Activated T-cell treated with anti-CD3 and anti-CD28 coated beads, Interleukin-2, amount 50 U/mL, for 24 hours (primary cell): ENCODE measurements around the gene CD209.

Experiments used
- DNase-seq: peaks from one replicate; pipeline ENCODE4 v3.0.0-alpha.2; 2020
- H3K27ac Mint-ChIP-seq: 2 replicates; pipeline ENCODE4 v1.8.0; 2020; ENCODE audit warnings: mild to moderate bottlenecking, mixed read lengths
- H3K27me3 Mint-ChIP-seq: 2 replicates; pipeline ENCODE4 v1.8.0; 2020; ENCODE audit warnings: mixed read lengths
- H3K36me3 Mint-ChIP-seq: 2 replicates; pipeline ENCODE4 v1.8.0; 2020; ENCODE audit warnings: low read depth, mixed read lengths
- H3K4me1 Mint-ChIP-seq: 2 replicates; pipeline ENCODE4 v1.8.0; 2020; ENCODE audit warnings: low read depth, mixed read lengths
- H3K4me3 Mint-ChIP-seq: 2 replicates; pipeline ENCODE4 v1.8.0; 2020; ENCODE audit warnings: mild to moderate bottlenecking, moderate library complexity, mixed read lengths
- H3K9me3 Mint-ChIP-seq: 2 replicates; pipeline ENCODE4 v1.8.0; 2020; ENCODE audit warnings: mixed read lengths

CD209 gene

DNA sequence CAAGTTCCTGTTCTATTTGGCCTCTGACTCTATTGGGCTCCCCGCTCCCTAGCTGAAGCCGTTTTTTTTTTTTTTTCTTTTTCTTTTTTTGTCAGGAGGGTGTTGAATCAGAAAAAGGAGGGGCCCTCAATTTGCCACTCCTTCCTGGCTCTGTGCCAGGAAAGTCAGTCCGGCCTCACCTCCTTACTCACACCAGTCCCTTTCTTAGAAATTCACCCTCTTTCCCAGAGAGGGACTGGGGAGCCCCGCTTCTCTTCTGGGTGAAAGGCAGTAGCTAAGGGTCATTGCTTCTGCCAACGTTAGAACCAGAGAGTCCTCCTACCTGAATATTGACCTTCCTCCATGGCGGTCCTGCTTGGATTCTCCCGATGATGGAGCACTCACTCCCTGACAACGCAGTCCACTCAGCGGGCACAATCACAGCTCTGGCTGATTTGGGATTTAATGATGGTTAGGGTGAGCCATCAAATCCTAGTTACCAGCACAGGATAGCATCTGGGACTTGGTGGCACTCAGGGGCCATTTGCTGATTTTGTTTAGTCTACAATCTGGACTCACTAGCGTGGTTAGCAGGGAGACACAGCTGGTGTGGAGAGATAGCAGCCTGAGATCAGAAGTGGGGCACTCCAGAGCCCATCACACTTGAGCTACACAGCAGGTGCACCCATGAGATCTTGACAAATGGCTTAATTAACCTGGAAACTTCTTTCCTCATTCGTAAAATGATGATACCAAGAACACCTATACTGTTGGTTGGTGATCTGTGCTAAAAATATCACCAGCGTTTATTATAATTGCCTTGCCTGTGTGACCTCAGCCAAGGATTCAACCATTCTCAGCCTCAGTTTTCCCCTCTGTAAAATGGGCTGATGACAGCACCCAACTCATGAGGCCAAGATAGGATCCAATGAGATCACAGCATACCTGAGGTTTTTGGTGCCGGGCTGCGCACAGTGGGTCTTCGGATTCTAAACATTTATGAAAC, 47.6 kb downstream of the CD209 start:
- Mint-ChIP-seq H3K4me1 (peaks cover 37% of the 10 kb centered on the region), H3K27me3 (peaks cover 41% of the 10 kb centered on the region), H3K4me3 (peak overlapping the region; percentile 55), H3K9me3 (no peaks in the 10 kb centered on the region), H3K36me3 (no peaks in the 10 kb centered on the region), H3K27ac (peak overlapping the region; percentile 85)
- peak; percentile 59 for DNase-seq

DNA sequence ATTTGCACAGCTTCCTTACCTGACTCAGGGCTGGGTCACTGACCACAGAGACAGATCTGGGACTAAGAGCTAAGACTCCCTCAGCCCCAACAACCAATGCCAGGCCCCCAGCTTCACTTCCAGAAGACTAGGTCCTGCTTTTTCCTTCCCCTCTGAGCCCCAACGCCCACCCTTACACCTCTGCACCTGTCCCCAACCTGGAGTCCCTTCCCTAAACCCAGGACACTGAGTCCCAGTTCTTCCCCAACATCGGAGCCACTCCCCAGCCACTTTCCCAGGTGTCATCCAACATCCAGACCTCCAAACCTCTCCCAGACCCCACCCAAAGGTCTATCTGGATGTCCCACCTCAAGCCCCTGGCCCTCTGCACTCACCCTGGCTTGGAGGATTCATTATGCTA, 48.3 kb downstream of the CD209 start:
- H3K36me3 Mint-ChIP-seq = no peaks in the 10 kb centered on the region
- DNase-seq = no peak
- H3K27me3 Mint-ChIP-seq = peaks cover 47% of the 10 kb centered on the region
- peak overlapping the region; percentile 55 for H3K4me3 Mint-ChIP-seq
- H3K9me3 Mint-ChIP-seq = no peaks in the 10 kb centered on the region
- peaks cover 31% of the 10 kb centered on the region for H3K4me1 Mint-ChIP-seq
- H3K27ac Mint-ChIP-seq = peak overlapping the region; percentile 85

DNA sequence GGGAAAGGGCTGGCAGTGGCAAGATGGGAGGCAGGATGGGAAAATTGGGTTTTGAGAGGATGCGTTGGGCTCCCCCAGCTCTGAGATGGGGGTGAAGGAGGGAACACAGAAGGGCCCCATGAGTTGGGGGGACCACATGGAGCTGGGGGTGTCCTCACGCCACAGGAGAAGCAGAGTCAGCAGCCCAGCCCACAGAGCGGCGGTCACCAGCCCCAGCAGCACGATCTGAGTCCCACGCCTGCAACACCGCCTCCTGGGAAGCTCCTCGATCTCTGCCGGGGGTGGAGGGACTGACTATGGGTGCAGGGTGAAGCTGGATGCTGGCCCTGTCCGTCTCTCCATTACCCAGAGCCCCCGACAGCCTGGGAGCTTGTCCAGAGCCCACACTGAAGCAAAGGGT, 48.8 kb downstream of the CD209 start:
- Mint-ChIP-seq H3K27me3 (peaks cover 47% of the 10 kb centered on the region), H3K4me3 (peak overlapping the region; percentile 55), H3K4me1 (peaks cover 28% of the 10 kb centered on the region), H3K27ac (no peak overlapping the region), H3K9me3 (no peaks in the 10 kb centered on the region), H3K36me3 (no peaks in the 10 kb centered on the region)
- no peak for DNase-seq

DNA sequence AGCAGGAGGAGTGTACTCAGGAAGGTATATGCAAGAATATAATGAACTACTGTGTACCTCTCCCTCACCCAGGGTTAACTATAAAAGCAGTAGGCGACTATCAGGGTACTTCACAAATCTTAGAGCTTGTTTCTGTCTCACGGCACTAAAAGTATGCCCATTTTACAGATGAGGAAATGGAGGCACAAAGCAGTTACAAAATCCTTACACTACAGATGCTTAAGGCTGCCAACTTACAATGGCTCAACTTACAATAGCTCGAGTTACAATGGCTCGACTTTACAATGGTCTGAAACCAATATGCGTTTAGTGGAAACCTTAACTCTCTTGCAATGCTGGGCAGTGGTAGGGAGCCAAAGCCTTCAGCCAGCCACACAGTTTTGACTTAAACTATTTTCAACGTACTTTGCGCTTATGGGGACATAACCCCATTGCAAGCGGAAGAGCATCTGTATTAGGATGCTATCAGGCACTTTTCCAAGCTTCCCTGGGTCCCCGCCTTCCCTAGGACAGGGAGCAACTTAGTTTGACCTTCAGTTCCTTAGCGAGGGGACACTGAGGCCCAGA, 49.5 kb downstream of the CD209 start:
- peaks cover 47% of the 10 kb centered on the region for H3K27me3 Mint-ChIP-seq
- no peaks in the 10 kb centered on the region for H3K36me3 Mint-ChIP-seq
- H3K4me1 Mint-ChIP-seq = peaks cover 25% of the 10 kb centered on the region
- DNase-seq = no peak
- H3K9me3 Mint-ChIP-seq = no peaks in the 10 kb centered on the region
- H3K27ac Mint-ChIP-seq = no peak overlapping the region
- no peak overlapping the region for H3K4me3 Mint-ChIP-seq

DNA sequence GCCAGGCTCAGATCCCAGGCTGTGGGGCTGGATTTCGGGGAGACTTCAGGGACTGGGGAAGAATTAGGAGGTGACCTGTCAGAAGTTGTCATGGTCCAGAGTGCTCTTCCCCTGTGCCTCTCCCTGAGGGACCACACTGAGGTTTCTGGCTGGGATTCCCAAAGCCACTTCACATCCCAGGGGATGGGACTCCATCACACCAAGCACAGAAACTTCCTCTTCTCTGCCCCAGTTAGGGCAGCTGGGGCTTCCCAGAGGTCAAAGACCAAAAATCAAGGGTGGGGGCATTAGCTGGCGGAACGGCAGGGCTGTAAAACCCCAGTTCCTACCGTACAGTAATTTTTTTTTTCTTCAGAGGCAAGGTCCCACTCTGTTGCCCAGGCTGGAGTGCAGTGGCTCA, 52.8 kb downstream of the CD209 start:
- peaks cover 14% of the 10 kb centered on the region for H3K4me1 Mint-ChIP-seq
- H3K9me3 Mint-ChIP-seq = no peaks in the 10 kb centered on the region
- H3K27ac Mint-ChIP-seq = no peak overlapping the region

DNA sequence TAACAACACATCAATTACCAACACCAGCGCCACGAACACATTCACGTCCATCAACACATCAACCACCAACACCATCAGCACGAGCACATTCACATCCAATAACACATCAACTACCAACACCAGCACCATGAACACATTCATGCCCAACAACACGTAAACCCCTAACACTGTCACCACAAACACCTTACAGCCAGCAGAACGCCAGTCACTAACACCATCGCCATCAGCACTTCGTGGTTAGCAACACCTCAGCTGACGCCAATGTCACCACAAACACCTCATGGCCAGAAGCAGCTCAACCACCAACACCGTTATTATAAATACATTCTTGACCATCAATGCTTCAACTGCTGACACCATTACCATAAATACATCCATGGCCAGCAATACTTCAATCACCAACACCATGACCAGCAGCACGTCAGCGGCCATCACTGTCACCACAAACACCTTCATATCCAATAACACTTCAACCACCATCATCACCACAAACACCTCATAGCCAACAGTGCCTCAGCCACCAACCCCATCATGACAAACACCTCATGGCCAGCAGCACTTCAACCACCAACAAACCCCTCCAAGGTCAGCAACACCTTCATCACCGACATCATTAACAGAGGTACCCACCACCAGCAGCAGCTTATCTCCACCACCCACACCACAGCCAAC, 54.8 kb downstream of the CD209 start:
- Mint-ChIP-seq H3K27me3 (peaks cover 27% of the 10 kb centered on the region), H3K27ac (no peak overlapping the region), H3K4me3 (no peak overlapping the region), H3K36me3 (no peaks in the 10 kb centered on the region), H3K9me3 (no peaks in the 10 kb centered on the region), H3K4me1 (no peaks in the 10 kb centered on the region)
- DNase-seq = no peak

More for the DNA sequence above, 52.8 kb downstream of the CD209 start:
- H3K27me3 Mint-ChIP-seq = peaks cover 45% of the 10 kb centered on the region
- no peak overlapping the region for H3K4me3 Mint-ChIP-seq
- H3K36me3 Mint-ChIP-seq = no peaks in the 10 kb centered on the region
- no peak for DNase-seq

DNA sequence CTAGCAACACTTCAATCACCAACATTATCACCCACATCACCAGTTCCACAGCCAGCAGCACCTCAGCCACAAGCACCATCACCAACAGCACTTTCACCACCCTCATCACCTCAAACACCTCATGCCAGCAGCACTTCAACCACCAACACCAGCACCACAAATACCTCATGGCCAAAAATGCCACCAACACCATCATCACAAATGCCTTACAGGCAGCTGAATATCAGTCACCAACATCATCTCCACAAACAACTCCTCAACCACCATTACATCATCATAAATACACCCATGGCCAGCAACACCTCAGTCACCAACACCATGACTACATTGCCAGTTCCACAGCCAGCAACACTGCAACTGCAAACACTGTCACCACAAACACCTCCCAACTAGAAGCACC, 55.8 kb downstream of the CD209 start:
- H3K36me3 Mint-ChIP-seq = no peaks in the 10 kb centered on the region
- H3K4me3 Mint-ChIP-seq = no peak overlapping the region
- H3K4me1 Mint-ChIP-seq = no peaks in the 10 kb centered on the region
- no peaks in the 10 kb centered on the region for H3K9me3 Mint-ChIP-seq
- no peak for DNase-seq
- H3K27ac Mint-ChIP-seq = no peak overlapping the region
- peaks cover 16% of the 10 kb centered on the region for H3K27me3 Mint-ChIP-seq

DNA sequence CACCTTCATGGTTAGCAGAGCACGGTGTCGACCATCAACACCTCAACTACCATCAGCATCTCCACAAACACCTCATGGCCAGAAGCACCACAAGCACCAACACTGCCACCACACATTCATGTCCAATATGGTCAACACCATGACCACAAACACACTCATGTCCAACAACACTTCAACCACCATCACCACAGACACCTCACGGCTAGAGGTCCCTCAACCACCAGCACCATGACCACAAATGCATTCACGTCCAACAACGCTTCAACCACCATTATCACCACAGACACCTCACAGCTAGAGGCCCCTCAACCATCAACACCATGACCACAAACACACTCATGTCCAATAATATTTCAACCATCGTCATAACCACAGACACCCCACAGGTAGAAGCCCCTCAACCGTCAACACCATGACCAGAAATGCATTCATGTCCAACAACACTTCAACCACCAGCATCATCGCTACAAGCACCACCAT, 56.5 kb downstream of the CD209 start:
- H3K4me1 Mint-ChIP-seq = peaks cover 2% of the 10 kb centered on the region
- no peak overlapping the region for H3K27ac Mint-ChIP-seq
- H3K9me3 Mint-ChIP-seq = no peaks in the 10 kb centered on the region
- DNase-seq = no peak
- no peak overlapping the region for H3K4me3 Mint-ChIP-seq
- H3K27me3 Mint-ChIP-seq = peaks cover 14% of the 10 kb centered on the region
- no peaks in the 10 kb centered on the region for H3K36me3 Mint-ChIP-seq
